WERI-Rb-1 (cell line): ENCODE data around the gene HOXA4.
A peak's percentile ranks its signal among the peaks of the same experiment; 100 is the strongest.

ENCODE experiments used
- DNase-seq: peaks from one replicate; pipeline ENCODE4 v3.0.0-alpha.2; 2020
- H3K27ac ChIP-seq: fragments of 250-450 bp; sonication (Bioruptor Pico); 2 replicates; pipeline ENCODE4 v1.5.1; 2020; ENCODE audit warnings: mild to moderate bottlenecking, moderate library complexity
- H3K27me3 ChIP-seq: fragments of 250-450 bp; sonication (Bioruptor Pico); 2 replicates; pipeline ENCODE4 v1.5.1; 2021; ENCODE audit warnings: mild to moderate bottlenecking, low read depth, moderate library complexity; ENCODE audit not compliant: insufficient read depth, severe bottlenecking
- H3K36me3 ChIP-seq: fragments of 250-450 bp; sonication (Bioruptor Pico); 2 replicates; pipeline ENCODE4 v1.5.1; 2020; ENCODE audit warnings: mild to moderate bottlenecking, moderate library complexity
- H3K4me3 ChIP-seq: 2 replicates; pipeline ENCODE4 v1.5.1; 2011; ENCODE audit warnings: low read depth, mild to moderate bottlenecking, control low read depth, low read length
- H3K9me3 ChIP-seq: fragments of 250-450 bp; sonication (Bioruptor Pico); 2 replicates; pipeline ENCODE4 v1.5.1; 2021; ENCODE audit warnings: mild to moderate bottlenecking, moderate library complexity; ENCODE audit not compliant: severe bottlenecking
- TF ChIP-seq, protein P1 (sequence below): IDR thresholded peaks from 2 replicates; pipeline ENCODE4 v1.5.1; 2011; ENCODE audit warnings: low read depth, mild to moderate bottlenecking, control low read depth, inconsistent platforms, low read length

The HOXA4 gene

DNA sequence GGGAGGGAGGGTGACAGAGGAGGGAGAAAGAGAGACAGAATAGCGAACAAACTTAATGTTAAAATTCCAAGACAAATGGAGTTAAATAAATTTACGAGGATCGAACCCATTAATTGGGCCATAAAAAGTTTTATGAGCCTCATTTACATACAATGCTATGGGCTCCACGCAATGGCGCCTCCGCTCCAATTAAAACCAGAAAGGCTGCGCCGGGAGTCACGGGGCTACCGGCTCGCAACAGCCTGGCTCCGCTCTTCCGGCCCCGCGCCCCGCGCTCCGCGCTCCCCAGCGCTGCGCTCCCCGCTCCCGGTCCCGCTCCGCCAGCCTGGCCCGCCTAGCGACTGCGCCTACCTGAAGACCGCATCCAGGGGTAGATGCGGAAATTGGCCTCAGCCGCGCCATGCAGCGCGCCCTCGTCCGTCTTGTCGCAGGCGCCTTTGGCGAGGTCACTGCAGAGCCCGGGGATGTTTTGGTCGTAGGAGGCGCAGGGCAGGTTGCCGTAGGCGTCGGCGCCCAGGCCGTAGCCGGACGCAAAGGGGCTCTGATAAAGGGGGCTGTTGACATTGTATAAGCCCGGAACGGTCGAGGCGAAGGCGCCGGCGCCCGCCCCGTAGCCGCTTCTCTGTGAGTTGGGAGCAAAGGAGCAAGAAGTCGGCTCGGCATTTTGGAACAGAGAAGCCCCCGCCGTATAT is 25.4 kb upstream of the HOXA4 start:
- peak overlapping the region; percentile 72 for H3K27ac ChIP-seq
- H3K36me3 ChIP-seq = no peaks in the 10 kb centered on the region
- TF ChIP-seq, protein P1, sequence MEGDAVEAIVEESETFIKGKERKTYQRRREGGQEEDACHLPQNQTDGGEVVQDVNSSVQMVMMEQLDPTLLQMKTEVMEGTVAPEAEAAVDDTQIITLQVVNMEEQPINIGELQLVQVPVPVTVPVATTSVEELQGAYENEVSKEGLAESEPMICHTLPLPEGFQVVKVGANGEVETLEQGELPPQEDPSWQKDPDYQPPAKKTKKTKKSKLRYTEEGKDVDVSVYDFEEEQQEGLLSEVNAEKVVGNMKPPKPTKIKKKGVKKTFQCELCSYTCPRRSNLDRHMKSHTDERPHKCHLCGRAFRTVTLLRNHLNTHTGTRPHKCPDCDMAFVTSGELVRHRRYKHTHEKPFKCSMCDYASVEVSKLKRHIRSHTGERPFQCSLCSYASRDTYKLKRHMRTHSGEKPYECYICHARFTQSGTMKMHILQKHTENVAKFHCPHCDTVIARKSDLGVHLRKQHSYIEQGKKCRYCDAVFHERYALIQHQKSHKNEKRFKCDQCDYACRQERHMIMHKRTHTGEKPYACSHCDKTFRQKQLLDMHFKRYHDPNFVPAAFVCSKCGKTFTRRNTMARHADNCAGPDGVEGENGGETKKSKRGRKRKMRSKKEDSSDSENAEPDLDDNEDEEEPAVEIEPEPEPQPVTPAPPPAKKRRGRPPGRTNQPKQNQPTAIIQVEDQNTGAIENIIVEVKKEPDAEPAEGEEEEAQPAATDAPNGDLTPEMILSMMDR = no peak
- peak; percentile 31 for DNase-seq
- peaks cover 13% of the 10 kb centered on the region for H3K9me3 ChIP-seq
- H3K4me3 ChIP-seq = peak overlapping the region; percentile 73
- peaks cover 48% of the 10 kb centered on the region for H3K27me3 ChIP-seq

DNA sequence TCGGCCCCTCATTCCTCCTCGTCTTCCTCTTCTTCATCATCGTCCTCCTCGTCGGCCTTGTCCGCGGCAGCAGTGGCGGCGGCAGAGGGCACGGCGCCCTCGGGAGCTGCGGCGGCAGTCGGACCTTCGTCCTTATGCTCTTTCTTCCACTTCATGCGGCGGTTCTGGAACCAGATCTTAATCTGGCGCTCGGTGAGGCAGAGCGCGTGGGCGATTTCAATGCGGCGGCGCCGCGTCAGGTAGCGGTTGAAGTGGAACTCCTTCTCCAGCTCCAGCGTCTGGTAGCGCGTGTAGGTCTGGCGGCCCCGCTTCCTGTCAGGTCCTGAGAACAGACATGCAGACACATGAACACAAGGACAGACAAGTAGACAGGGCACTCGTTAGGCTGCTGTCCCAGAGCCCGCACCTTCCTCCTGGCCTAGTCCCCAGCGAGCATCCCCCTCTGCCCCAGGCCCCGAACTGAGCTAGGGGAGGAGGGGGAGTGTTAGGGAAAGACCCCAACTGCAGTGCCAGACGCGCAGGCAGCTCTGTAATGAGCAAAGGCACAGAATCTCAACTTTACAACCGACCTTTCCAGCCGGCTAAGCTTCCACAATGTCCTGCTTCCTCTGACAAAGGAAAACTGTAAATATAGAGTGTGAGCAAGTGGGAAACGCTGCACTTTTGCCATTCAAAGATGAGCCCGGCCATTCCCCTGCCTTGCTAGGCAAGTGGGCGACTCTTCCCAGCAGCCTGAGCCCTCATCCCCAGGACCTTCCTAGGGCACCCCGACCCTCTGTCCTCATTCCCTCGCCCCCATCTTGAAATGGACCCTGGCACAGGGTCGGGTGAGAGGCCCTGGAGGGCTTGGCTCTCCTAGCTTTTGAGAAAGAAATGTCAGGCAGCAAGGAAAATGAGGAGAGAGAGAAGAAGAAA is 24.6 kb upstream of the HOXA4 start:
- peak overlapping the region; percentile 73 for H3K4me3 ChIP-seq
- H3K9me3 ChIP-seq = peaks cover 13% of the 10 kb centered on the region
- peak; percentile 6 for DNase-seq
- no peaks in the 10 kb centered on the region for H3K36me3 ChIP-seq
- TF ChIP-seq, protein P1 = no peak
- no peak overlapping the region for H3K27ac ChIP-seq
- peaks cover 51% of the 10 kb centered on the region for H3K27me3 ChIP-seq

DNA sequence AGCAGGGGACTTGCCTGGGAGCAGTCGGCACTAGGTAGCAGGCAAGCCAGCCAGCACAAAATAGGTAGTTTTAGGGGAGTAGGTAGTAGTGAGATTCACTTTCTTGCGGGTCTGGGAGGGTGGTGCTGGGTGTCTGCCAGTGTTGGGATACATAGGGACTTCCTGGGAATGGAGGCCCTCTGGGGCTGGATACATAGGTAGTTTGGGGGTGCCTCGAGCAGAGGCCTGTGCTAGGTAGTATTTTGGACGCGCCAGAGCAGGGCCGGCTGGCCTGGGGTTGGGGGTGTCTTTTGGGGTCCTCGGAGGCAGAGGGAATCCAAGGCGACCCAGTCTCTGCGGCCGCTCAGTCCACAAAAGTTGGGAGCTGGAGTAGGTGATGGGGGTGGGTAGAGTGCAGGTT is 23.8 kb upstream of the HOXA4 start:
- Histone ChIP-seq H3K27ac (no peak overlapping the region), H3K27me3 (peaks cover 53% of the 10 kb centered on the region), H3K36me3 (no peaks in the 10 kb centered on the region), H3K4me3 (no peak overlapping the region), H3K9me3 (peaks cover 13% of the 10 kb centered on the region)
- TF ChIP-seq, protein P1 = no peak
- DNase-seq = no peak

DNA sequence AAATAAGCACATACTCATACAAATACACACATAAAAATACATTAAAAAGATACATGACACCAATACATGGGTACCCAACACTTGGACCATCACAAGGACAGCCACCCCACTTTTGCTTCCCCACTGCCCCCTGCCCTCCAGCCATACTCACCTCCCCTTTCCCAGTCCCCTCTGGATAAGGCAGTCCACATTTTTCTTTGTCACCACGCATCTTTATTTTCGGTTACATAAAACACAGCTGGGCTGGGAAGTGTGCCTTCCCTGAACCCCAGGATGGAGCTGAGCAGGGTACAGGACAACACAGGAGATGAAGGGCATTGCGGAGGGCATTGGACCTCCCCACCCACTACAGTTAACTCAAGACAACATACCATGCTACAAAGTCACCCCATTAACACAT is 23.0 kb upstream of the HOXA4 start:
- peaks cover 54% of the 10 kb centered on the region for H3K27me3 ChIP-seq
- DNase-seq = no peak

DNA sequence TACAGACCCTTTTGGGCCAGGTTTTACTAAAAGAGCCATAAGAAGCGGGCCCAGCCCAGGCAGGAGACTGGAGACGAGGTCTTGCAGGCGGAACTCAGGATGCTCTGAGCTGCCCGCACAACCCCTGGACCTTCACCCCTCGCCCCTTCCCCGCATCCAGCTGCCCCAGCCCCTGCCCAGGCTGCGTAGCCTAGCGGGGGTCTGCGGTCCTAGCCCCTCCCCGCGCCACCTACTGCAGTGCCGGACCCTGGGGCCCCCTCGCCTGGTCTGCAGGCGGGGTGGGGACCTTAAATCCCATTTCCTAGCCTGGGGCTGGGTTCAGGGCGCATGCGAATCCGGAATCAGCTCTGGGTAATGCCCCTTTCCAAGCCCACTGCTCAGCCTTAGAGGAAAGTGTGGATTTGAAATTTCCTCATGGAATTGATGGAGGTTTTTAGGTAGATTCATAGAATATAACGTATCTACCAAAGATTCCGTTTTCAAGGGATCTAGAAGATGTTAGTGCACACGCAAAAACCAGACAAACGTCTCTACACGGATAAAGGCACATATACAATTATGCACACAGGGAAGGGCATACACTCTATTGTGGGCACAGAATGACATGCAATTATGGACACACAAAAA is 22.4 kb upstream of the HOXA4 start:
- DNase-seq = no peak
- Histone ChIP-seq H3K9me3 (peaks cover 13% of the 10 kb centered on the region), H3K36me3 (no peaks in the 10 kb centered on the region), H3K27me3 (peaks cover 54% of the 10 kb centered on the region), H3K27ac (no peak overlapping the region), H3K4me3 (no peak overlapping the region)
- TF ChIP-seq, protein P1 = no peak

More for the DNA sequence above, 23.0 kb upstream of the HOXA4 start:
- no peak overlapping the region for H3K27ac ChIP-seq
- peaks cover 13% of the 10 kb centered on the region for H3K9me3 ChIP-seq
- H3K4me3 ChIP-seq = no peak overlapping the region
- H3K36me3 ChIP-seq = no peaks in the 10 kb centered on the region
- TF ChIP-seq, protein P1 = no peak
